NCI-H187 (cell line): ENCODE measurements around the gene CXCL11.
A peak's percentile ranks its signal among the peaks of the same experiment; 100 is the strongest.
"Not testable (repeated sequence)": the region's sequence is repeated elsewhere in the genome, so short reads cannot be mapped to it uniquely, and the experiment has no call there.

ENCODE experiments used
- DNase-seq, 2 experiments: peaks; one replicate each; lab custom pipeline; 2025; lab: John Stamatoyannopoulos, UW

Gene CXCL11

GRCh38 chr4:76035799-76036380 is at the start of gene CXCL11:
TSS of gene CXCL11 (minus strand) at chr4:76036070. CDS start at chr4:76035987, 83 bp downstream.
- DNase-seq = no peak

- no peak for DNase-seq
Observed at GRCh38 chr4:76084542-76084941, 48.7 kb upstream of the CXCL11 start.

- DNase-seq = no peak
Observed at GRCh38 chr4:76083386-76083988, 47.6 kb upstream of the CXCL11 start.

GRCh38 chr4:76078033-76078613 is 42.3 kb upstream of the CXCL11 start:
- no peak for DNase-seq

- DNase-seq = no peak
Observed at GRCh38 chr4:76074993-76075600, 39.2 kb upstream of the CXCL11 start.

GRCh38 chr4:76074468-76074867 is 38.6 kb upstream of the CXCL11 start, which contains the start of gene ART3:
TSS of gene ART3 (plus strand) at chr4:76074709. CDS start at chr4:76075890, 1,181 bp downstream.
- DNase-seq = no peak

- DNase-seq = no peak
Observed at GRCh38 chr4:76072760-76073159, 36.9 kb upstream of the CXCL11 start.

- DNase-seq = peak; percentile 19 to 26
Observed at GRCh38 chr4:76067652-76068286, 31.9 kb upstream of the CXCL11 start.

- DNase-seq = no peak
Observed at GRCh38 chr4:76066546-76066945, 30.7 kb upstream of the CXCL11 start.

- no peak for DNase-seq
Observed at GRCh38 chr4:76061982-76062381, 26.1 kb upstream of the CXCL11 start.

GRCh38 chr4:76061421-76061820 is 25.6 kb upstream of the CXCL11 start:
- DNase-seq = no peak

GRCh38 chr4:76060506-76060905 is 24.6 kb upstream of the CXCL11 start:
- no peak for DNase-seq

GRCh38 chr4:76059750-76060149 is 23.9 kb upstream of the CXCL11 start:
- no peak for DNase-seq

- DNase-seq = no peak
Observed at GRCh38 chr4:76058888-76059426, 23.1 kb upstream of the CXCL11 start.

GRCh38 chr4:76058302-76058701 is 22.4 kb upstream of the CXCL11 start:
- DNase-seq = no peak

GRCh38 chr4:76055421-76055820 is 19.6 kb upstream of the CXCL11 start:
- DNase-seq = no peak

GRCh38 chr4:76055016-76055415 is 19.1 kb upstream of the CXCL11 start:
- no peak for DNase-seq

- DNase-seq = no peak
Observed at GRCh38 chr4:76053730-76054129, 17.9 kb upstream of the CXCL11 start.

GRCh38 chr4:76050560-76051050 is 14.7 kb upstream of the CXCL11 start:
- not testable (repeated sequence) for DNase-seq

- DNase-seq = not testable (repeated sequence)
Observed at GRCh38 chr4:76049860-76050416, 14.1 kb upstream of the CXCL11 start.

- not testable (repeated sequence) for DNase-seq
Observed at GRCh38 chr4:76044686-76045085, 8.8 kb upstream of the CXCL11 start.

GRCh38 chr4:76043306-76043705 is 7.4 kb upstream of the CXCL11 start:
- DNase-seq = not testable (repeated sequence)
